Esophagus squamous epithelium (tissue), 4 donors: ENCODE data around the gene SBF1.

ENCODE experiments used
- POLR2A ChIP-seq, 4 donors: fragments of 450-650 bp; IDR thresholded peaks; one replicate each; pipeline ENCODE4 v1.6.1; 2017; ENCODE audit warnings: antibody characterized with exemption in 4 of 4, mild to moderate bottlenecking in 4 of 4, moderate library complexity in 3 of 4
- TF ChIP-seq, protein P1 (sequence below), 6 experiments: fragments of 450-650 bp in 4 of 6; fragments of 200-600 bp in 2 of 6; sonication (generic) in 2 of 6; IDR thresholded peaks; one replicate each; pipeline ENCODE4 v1.5.1; 2016 to 2019; ENCODE audit warnings: antibody characterized with exemption in 6 of 6, mild to moderate bottlenecking in 4 of 6, moderate library complexity in 4 of 6

DNA sequence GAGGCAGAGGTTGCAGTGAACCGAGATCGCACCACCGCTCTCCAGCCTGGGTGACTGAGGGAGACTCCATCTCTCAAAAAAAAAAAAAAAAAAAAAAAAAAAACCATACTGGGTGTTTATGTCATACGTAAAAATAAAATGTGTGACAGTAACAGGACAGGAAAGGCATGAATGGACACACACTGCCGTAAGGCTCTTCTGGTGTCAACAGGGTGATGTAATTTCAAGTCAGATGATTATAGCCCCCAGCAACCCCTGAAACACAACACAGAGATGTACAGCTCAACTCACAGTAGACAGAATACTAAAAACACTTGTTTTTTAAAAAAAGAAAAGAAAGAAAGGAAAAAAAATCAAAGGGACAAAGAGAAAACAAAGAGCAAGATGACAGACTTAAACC lies 22.2 kb downstream of the SBF1 start:
- TF ChIP-seq POLR2A (IDR thresholded peaks at IDR 0.05), result no peak
- TF ChIP-seq, protein P1, sequence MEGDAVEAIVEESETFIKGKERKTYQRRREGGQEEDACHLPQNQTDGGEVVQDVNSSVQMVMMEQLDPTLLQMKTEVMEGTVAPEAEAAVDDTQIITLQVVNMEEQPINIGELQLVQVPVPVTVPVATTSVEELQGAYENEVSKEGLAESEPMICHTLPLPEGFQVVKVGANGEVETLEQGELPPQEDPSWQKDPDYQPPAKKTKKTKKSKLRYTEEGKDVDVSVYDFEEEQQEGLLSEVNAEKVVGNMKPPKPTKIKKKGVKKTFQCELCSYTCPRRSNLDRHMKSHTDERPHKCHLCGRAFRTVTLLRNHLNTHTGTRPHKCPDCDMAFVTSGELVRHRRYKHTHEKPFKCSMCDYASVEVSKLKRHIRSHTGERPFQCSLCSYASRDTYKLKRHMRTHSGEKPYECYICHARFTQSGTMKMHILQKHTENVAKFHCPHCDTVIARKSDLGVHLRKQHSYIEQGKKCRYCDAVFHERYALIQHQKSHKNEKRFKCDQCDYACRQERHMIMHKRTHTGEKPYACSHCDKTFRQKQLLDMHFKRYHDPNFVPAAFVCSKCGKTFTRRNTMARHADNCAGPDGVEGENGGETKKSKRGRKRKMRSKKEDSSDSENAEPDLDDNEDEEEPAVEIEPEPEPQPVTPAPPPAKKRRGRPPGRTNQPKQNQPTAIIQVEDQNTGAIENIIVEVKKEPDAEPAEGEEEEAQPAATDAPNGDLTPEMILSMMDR (IDR thresholded peaks at IDR 0.05), result no peak
